Measurements from ENCODE around the gene MOB4.

GRCh38 chr2:197516393-197516761 lies 511 bp downstream of the MOB4 start:
- no peak for TF ChIP-seq CTCF (IDR thresholded peaks at IDR 0.05)
- TF ChIP-seq POLR2A (IDR thresholded peaks at IDR 0.05): no peak
